HEK293T (cell line): ENCODE results near the gene ADORA3.

Source experiments
- CTCF ChIA-PET: fragments of 350-600 bp; formaldehyde crosslinking; extraction: SDS; loops from one replicate; lab custom pipeline; 2021; ENCODE audit warnings: antibody characterized with exemption, inconsistent platforms; lab: Yijun Ruan, JAX
- POLR2A ChIA-PET: fragments of 350-600 bp; formaldehyde crosslinking; extraction: SDS; loops from one replicate; lab custom pipeline; 2020; ENCODE audit warnings: antibody characterized with exemption, inconsistent platforms; lab: Yijun Ruan, JAX
- DNase-seq: peaks from one replicate; pipeline ENCODE4 v3.0.0; 2012; ENCODE audit warnings: mixed read lengths; ENCODE audit errors: extremely low spot score
- ARNT ChIP-seq: fragments of 450-650 bp; IDR thresholded peaks from 2 replicates; pipeline ENCODE4 v1.6.1; 2017; ENCODE audit warnings: mild to moderate bottlenecking
- BHLHE40 ChIP-seq: fragments of 450-650 bp; IDR thresholded peaks from 2 replicates; pipeline ENCODE4 v1.6.1; 2016; ENCODE audit warnings: mild to moderate bottlenecking, moderate library complexity, borderline replicate concordance
- CTBP1 ChIP-seq: fragments of 450-650 bp; IDR thresholded peaks from 2 replicates; pipeline ENCODE4 v1.6.1; 2016; ENCODE audit warnings: borderline replicate concordance
- ELF4 ChIP-seq: fragments of 450-650 bp; IDR thresholded peaks from 2 replicates; pipeline ENCODE4 v1.6.1; 2017; ENCODE audit warnings: antibody characterized with exemption
- FOXA1 ChIP-seq: fragments of 450-650 bp; IDR thresholded peaks from 2 replicates; pipeline ENCODE4 v1.6.1; 2016; ENCODE audit warnings: mild to moderate bottlenecking
- FOXK2 ChIP-seq: fragments of 450-650 bp; IDR thresholded peaks from 2 replicates; pipeline ENCODE4 v1.6.1; 2016; ENCODE audit warnings: mild to moderate bottlenecking
- FOXM1 ChIP-seq: fragments of 450-650 bp; IDR thresholded peaks from 2 replicates; pipeline ENCODE4 v1.6.1; 2017; ENCODE audit warnings: mild to moderate bottlenecking, borderline replicate concordance
- HDGF ChIP-seq: fragments of 450-650 bp; IDR thresholded peaks from 2 replicates; pipeline ENCODE4 v1.6.1; 2017; ENCODE audit warnings: antibody characterized with exemption, borderline replicate concordance
- L3MBTL2 ChIP-seq: fragments of 450-650 bp; conservative IDR thresholded peaks from 2 replicates; pipeline ENCODE4 v1.6.1; 2016; ENCODE audit warnings: mild to moderate bottlenecking
- LEF1 ChIP-seq: fragments of 450-650 bp; IDR thresholded peaks from 2 replicates; pipeline ENCODE4 v1.6.1; 2017; ENCODE audit warnings: mild to moderate bottlenecking, borderline replicate concordance
- NFRKB ChIP-seq: fragments of 450-650 bp; IDR thresholded peaks from 2 replicates; pipeline ENCODE4 v1.6.1; 2016; ENCODE audit warnings: mild to moderate bottlenecking, moderate library complexity
- SP1 ChIP-seq: fragments of 450-650 bp; IDR thresholded peaks from 2 replicates; pipeline ENCODE4 v1.6.1; 2017
- SUZ12 ChIP-seq: fragments of 450-650 bp; IDR thresholded peaks from 2 replicates; pipeline ENCODE4 v1.6.1; 2016; ENCODE audit warnings: mild to moderate bottlenecking
- TARDBP ChIP-seq: fragments of 450-650 bp; IDR thresholded peaks from 2 replicates; pipeline ENCODE4 v1.6.1; 2016
- ZNF384 ChIP-seq: fragments of 450-650 bp; IDR thresholded peaks from 2 replicates; pipeline ENCODE4 v1.6.1; 2016
- TF ChIP-seq, protein P1 (sequence below): fragments of 450-650 bp; IDR thresholded peaks from 2 replicates; pipeline ENCODE4 v1.6.1; 2016

Gene ADORA3

GRCh38 chr1:111504097-111504496 is 664 bp upstream of the ADORA3 start:
- CTCF ChIA-PET: interaction anchor here (1.3 kb wide), 1 partner anchor 264 kb away, joined by 3 read pairs; no protein-coding TSS in a partner anchor
- TF ChIP-seq FOXA1: no peak
- TF ChIP-seq TARDBP: no peak
- no peak for TF ChIP-seq LEF1
- TF ChIP-seq ARNT: no peak
- TF ChIP-seq NFRKB: no peak
- TF ChIP-seq SUZ12: no peak
- TF ChIP-seq, protein P1, sequence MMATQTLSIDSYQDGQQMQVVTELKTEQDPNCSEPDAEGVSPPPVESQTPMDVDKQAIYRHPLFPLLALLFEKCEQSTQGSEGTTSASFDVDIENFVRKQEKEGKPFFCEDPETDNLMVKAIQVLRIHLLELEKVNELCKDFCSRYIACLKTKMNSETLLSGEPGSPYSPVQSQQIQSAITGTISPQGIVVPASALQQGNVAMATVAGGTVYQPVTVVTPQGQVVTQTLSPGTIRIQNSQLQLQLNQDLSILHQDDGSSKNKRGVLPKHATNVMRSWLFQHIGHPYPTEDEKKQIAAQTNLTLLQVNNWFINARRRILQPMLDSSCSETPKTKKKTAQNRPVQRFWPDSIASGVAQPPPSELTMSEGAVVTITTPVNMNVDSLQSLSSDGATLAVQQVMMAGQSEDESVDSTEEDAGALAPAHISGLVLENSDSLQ: no peak
- TF ChIP-seq FOXM1: no peak
- TF ChIP-seq HDGF: no peak
- no peak for TF ChIP-seq SP1
- no peak for TF ChIP-seq FOXK2
- TF ChIP-seq ZNF384: no peak
- no peak for TF ChIP-seq BHLHE40
- no peak for TF ChIP-seq CTBP1
- TF ChIP-seq ELF4: no peak
- TF ChIP-seq L3MBTL2: no peak
- POLR2A ChIA-PET: no interaction called here
- DNase-seq: no peak

- ChIA-PET CTCF (no interaction called here), POLR2A (no interaction called here)
- TF ChIP-seq ARNT (no peak), FOXK2 (no peak), FOXA1 (no peak), SP1 (no peak), TARDBP (no peak), L3MBTL2 (no peak), ELF4 (no peak), NFRKB (no peak)
- TF ChIP-seq, protein P1: no peak
- DNase-seq: no peak
These were observed 1.8 kb downstream of the ADORA3 start for GRCh38 chr1:111501645-111502044.

DNA sequence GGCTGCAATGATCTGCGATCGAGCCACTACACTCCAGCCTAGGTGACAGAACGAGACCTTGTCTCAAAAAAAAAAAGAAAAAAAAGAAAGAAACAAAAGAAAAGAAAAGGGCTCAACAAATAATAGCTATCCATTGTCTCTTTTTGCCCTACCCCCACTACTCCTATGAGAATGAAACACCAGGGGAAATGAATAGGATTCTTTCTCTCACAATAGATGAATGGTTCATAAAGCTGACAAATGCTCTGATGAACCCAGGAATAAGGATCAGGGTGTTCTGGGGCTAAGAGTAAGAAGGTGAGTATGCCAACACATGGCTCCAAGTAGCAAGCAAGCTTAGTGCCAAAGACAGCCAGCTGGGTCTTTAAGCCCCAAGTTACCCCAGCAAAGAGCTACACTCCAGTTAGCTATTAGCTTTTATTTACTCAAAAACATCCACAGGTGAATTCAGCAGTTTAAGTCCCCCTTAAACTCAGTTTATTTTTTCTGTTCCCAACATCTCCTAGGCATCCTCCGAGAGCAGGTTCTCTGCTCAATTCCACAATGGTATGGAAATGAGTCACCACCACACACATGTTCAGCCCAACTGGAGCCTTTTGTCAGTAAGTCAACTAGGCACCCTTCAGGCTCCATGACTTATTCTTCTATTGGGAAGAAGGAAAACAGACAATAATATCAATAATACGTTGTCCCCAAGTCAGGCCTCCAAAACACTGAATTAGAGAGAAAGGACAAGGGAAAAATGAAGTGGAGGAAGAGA is 4.2 kb downstream of the ADORA3 start:
- CTCF ChIA-PET: interaction anchor here (1.1 to 1.4 kb wide), 2 partner anchors 9 to 17 kb away, joined by 3 to 6 read pairs; no protein-coding TSS in a partner anchor

GRCh38 chr1:111497592-111497991 is 5.8 kb downstream of the ADORA3 start:
- no peak for TF ChIP-seq LEF1
- ChIA-PET CTCF (no interaction called here), POLR2A (interaction anchor here (4.1 kb wide), 1 partner anchor 10 kb away, joined by 20 read pairs; no protein-coding TSS in a partner anchor)
- no peak for DNase-seq

More for the DNA sequence above, 4.2 kb downstream of the ADORA3 start:
- no peak for DNase-seq
- no peak for TF ChIP-seq TARDBP
- no peak for TF ChIP-seq NFRKB
- TF ChIP-seq ARNT: no peak
- no peak for TF ChIP-seq FOXA1
- no peak for TF ChIP-seq FOXM1
- no peak for TF ChIP-seq HDGF
- no peak for TF ChIP-seq ZNF384
- TF ChIP-seq, protein P1: no peak
- TF ChIP-seq FOXK2: no peak
- TF ChIP-seq SUZ12: no peak
- no peak for TF ChIP-seq L3MBTL2
- TF ChIP-seq CTBP1: no peak
- TF ChIP-seq SP1: no peak
- no peak for TF ChIP-seq BHLHE40
- TF ChIP-seq LEF1: no peak
- TF ChIP-seq ELF4: no peak
- POLR2A ChIA-PET: interaction anchor here (4.1 kb wide), 1 partner anchor 8 kb away, joined by 20 read pairs; no protein-coding TSS in a partner anchor

DNA sequence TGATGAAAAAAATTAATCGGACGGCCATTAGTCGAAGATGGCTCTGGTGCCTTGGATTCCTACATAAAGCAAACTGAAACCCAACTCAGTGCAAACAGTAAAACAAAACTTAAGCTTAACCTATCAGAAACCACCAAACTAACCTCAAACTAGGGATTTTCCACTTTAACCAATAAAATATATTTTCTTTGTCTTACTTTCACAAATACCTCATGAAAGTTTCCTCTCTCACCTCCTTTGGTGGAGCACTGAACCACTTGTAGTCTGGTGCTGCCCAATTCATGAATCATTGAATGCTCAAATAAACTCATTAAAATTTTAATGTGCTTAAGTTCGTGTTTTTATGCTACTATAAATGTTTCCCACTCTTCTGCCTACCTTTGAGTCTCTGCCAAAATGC is 7.0 kb downstream of the ADORA3 start:
- POLR2A ChIA-PET: interaction anchor here (4.1 kb wide), 1 partner anchor 11 kb away, joined by 20 read pairs; no protein-coding TSS in a partner anchor
- no peak for TF ChIP-seq LEF1
- TF ChIP-seq TARDBP: no peak
- no peak for TF ChIP-seq BHLHE40
- no peak for TF ChIP-seq L3MBTL2
- no peak for TF ChIP-seq NFRKB
- TF ChIP-seq HDGF: no peak
- no peak for TF ChIP-seq ZNF384
- no peak for TF ChIP-seq FOXM1
- TF ChIP-seq SUZ12: no peak
- no peak for TF ChIP-seq SP1
- TF ChIP-seq ARNT: no peak
- TF ChIP-seq FOXA1: no peak
- no peak for TF ChIP-seq FOXK2
- CTCF ChIA-PET: no interaction called here
- no peak for DNase-seq

DNA sequence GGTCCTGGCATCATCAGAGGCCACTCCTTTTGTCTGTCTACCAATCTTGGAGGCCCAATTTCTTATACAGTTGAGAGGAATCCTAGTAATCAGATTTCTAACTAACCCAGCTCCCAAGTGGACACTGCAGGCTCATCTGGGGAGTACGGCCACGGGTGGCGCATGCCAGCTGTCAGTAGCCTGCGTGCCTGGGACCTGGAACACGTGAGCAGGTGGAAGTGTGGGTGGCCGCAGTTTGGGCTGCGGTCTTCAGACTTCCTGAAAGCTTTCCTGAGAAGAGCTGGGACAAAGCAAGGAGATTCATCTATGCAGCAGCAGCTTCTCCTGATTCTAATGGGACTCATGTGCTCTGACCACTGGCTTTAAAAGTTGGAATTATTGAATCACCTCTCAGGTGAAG is 12.4 kb downstream of the ADORA3 start:
- POLR2A ChIA-PET: no interaction called here
- CTCF ChIA-PET: no interaction called here

More for the DNA sequence above, 12.4 kb downstream of the ADORA3 start:
- no peak for TF ChIP-seq FOXM1
- no peak for TF ChIP-seq NFRKB
- TF ChIP-seq CTBP1: no peak
- no peak for TF ChIP-seq FOXK2
- TF ChIP-seq LEF1: no peak
- TF ChIP-seq TARDBP: no peak
- TF ChIP-seq, protein P1: no peak
- no peak for TF ChIP-seq ZNF384
- no peak for TF ChIP-seq BHLHE40
- TF ChIP-seq L3MBTL2: no peak
- no peak for TF ChIP-seq ARNT
- no peak for TF ChIP-seq HDGF
- no peak for TF ChIP-seq SUZ12
- TF ChIP-seq ELF4: no peak
- TF ChIP-seq SP1: no peak
- TF ChIP-seq FOXA1: no peak
- DNase-seq: no peak
